Peyer's patch (tissue), 4 donors: ENCODE data around the gene CERS2. TPM values are rescaled to one million over a fixed set of nuclear protein-coding genes. Genes with fewer than 3 reads are reported as not detected.

Experiments used
- DNase-seq, 3 donors: peaks; one replicate each; pipeline ENCODE4 v3.0.0-alpha.2; 2017 to 2019
- H3K27ac ChIP-seq, 4 donors: fragments of 200-600 bp; sonication (generic); one replicate each; pipeline ENCODE4 v1.5.1; 2016 to 2019
- H3K27me3 ChIP-seq, 2 donors: fragments of 200-600 bp; sonication (generic); one replicate each; pipeline ENCODE4 v1.5.1; 2019
- H3K36me3 ChIP-seq, 3 donors: fragments of 200-600 bp; sonication (generic); one replicate each; pipeline ENCODE4 v1.5.1; 2016 to 2019
- H3K4me1 ChIP-seq, 4 donors: fragments of 200-600 bp; sonication (generic); one replicate each; pipeline ENCODE4 v1.5.1; 2016 to 2019
- H3K4me3 ChIP-seq, 4 donors: fragments of 200-600 bp; sonication (generic); 1 replicate in 3 of 4; 2 replicates in 1 of 4; pipeline ENCODE4 v1.5.1; 2016 to 2019; ENCODE audit warnings: mild to moderate bottlenecking in 1 of 4
- H3K9me3 ChIP-seq, 4 donors: fragments of 200-600 bp; sonication (generic); one replicate each; pipeline ENCODE4 v1.5.1; 2016 to 2019; ENCODE audit warnings: mild to moderate bottlenecking in 1 of 4
- CTCF ChIP-seq, 6 experiments: fragments of 450-650 bp in 4 of 6; fragments of 200-600 bp in 2 of 6; sonication (generic) in 1 of 6; IDR thresholded peaks; one replicate each; pipeline ENCODE4 v1.5.1; 2017 to 2019; ENCODE audit warnings: antibody characterized with exemption in 6 of 6, mild to moderate bottlenecking in 3 of 6, moderate library complexity in 1 of 6
- POLR2A ChIP-seq, 2 donors: fragments of 450-650 bp; IDR thresholded peaks; one replicate each; pipeline ENCODE4 v1.5.1; 2017; ENCODE audit warnings: antibody characterized with exemption in 2 of 2, mild to moderate bottlenecking in 2 of 2, moderate library complexity in 2 of 2
- small RNA-seq, 2 donors: library from RNA; depleted of rRNA; stranded (forward); fragments of <200 nt; gene quantifications; one replicate each; pipeline ENCODE3, GENCODE V24; 2016
- total RNA-seq, 4 donors: library from RNA; depleted of rRNA; stranded (reverse); fragments of >200 nt; gene quantifications; one replicate each; pipeline ENCODE4 v1.1.0, GENCODE V29; 2016

Gene CERS2
- total RNA-seq, 4 donors from 2014 or later: 48.7 to 212 (median 156) TPM

- Histone ChIP-seq H3K9me3 (no peaks in the 10 kb centered on the region), H3K27ac (no peak overlapping the region), H3K4me1 (no peaks in the 10 kb centered on the region), H3K36me3 (no peaks in the 10 kb centered on the region), H3K4me3 (no peak overlapping the region), H3K27me3 (no peaks in the 10 kb centered on the region)
- DNase-seq: no peak
- TF ChIP-seq CTCF (IDR thresholded peaks at IDR 0.05): no peak
- no peak for TF ChIP-seq POLR2A (IDR thresholded peaks at IDR 0.05)
Measured at GRCh38 chr1:150917387-150917786, 57.2 kb downstream of the CERS2 start.

Small RNAs within 50 kb of the gene (small RNA-seq; reads per million reads assigned to genes)
- 0 reads per million in 2 donors for gene RNU6-884P

Other genes with a start within 250 kb of the CERS2 start
- gene CTSS, start 209.1 kb downstream of the CERS2 start, total RNA-seq: 100 to 1,000 TPM in 3 of 4 donors, 10 to 100 TPM in 1; 97.4 to 146 (median 133) TPM
- 10 to 100 TPM; 13.7 to 50.7 (median 22.4) TPM for gene CTSK, start 166.6 kb downstream of the CERS2 start, total RNA-seq
- gene ARNT, start 98.2 kb downstream of the CERS2 start, total RNA-seq: 10 to 100 TPM; 37.7 to 62.7 (median 48.2) TPM
- not detected for gene CTXND2, start 87.7 kb downstream of the CERS2 start, total RNA-seq
- gene SETDB1, start 48.5 kb downstream of the CERS2 start, total RNA-seq: 100 to 1,000 TPM in 1 of 4 donors, 10 to 100 TPM in 3; 28.2 to 106 (median 61.5) TPM
- gene ANXA9, start 7.5 kb upstream of the CERS2 start, total RNA-seq: 1 to 10 TPM in 1 of 4 donors, under 1 TPM in 1, not detected in 2; 0.67 to 1.7 TPM
- gene MINDY1, start 32.1 kb upstream of the CERS2 start, total RNA-seq: 10 to 100 TPM; 37.1 to 76.4 (median 57.4) TPM
- gene PRUNE1, start 33.6 kb upstream of the CERS2 start, total RNA-seq: 10 to 100 TPM; 21.7 to 28.1 (median 25.1) TPM
- 1 to 10 TPM in 2 of 4 donors, under 1 TPM in 1, not detected in 1; 0.70 to 8.4 (median 3.6) TPM for gene BNIPL, start 61.8 kb upstream of the CERS2 start, total RNA-seq
- 1 to 10 TPM in 3 of 4 donors, not detected in 1; 1.3 to 2.5 (median 1.4) TPM for gene C1orf56, start 72.9 kb upstream of the CERS2 start, total RNA-seq
- gene CDC42SE1, start 84.8 kb upstream of the CERS2 start, total RNA-seq: 10 to 100 TPM; 48.6 to 87.5 (median 58.6) TPM
- under 1 TPM in 2 of 4 donors, not detected in 2; 0.27 to 0.95 TPM for gene MLLT11, start 85.6 kb upstream of the CERS2 start, total RNA-seq
- 10 to 100 TPM in 3 of 4 donors, 1 to 10 TPM in 1; 7.9 to 32.2 (median 15.8) TPM for gene GABPB2, start 95.9 kb upstream of the CERS2 start, total RNA-seq
- 10 to 100 TPM in 3 of 4 donors, 1 to 10 TPM in 1; 2.5 to 24.6 (median 16.6) TPM for gene SEMA6C, start 171.8 kb upstream of the CERS2 start, total RNA-seq
- gene TNFAIP8L2, start 181.8 kb upstream of the CERS2 start, total RNA-seq: 1 to 10 TPM in 2 of 4 donors, not detected in 2; 4.0 to 6.6 TPM
- 10 to 100 TPM in 2 of 4 donors, 1 to 10 TPM in 2; 6.0 to 11.7 (median 10.2) TPM for gene LYSMD1, start 191.1 kb upstream of the CERS2 start, total RNA-seq
- 10 to 100 TPM; 16.1 to 48.9 (median 36.9) TPM for gene SCNM1, start 191.3 kb upstream of the CERS2 start, total RNA-seq
- gene TMOD4, start 201.1 kb upstream of the CERS2 start, total RNA-seq: 10 to 100 TPM in 1 of 4 donors, not detected in 3; 10.7 TPM
- gene VPS72, start 215.4 kb upstream of the CERS2 start, total RNA-seq: 10 to 100 TPM; 21.5 to 26.9 (median 24.4) TPM
- 100 to 1,000 TPM in 2 of 4 donors, 10 to 100 TPM in 2; 54.5 to 118 (median 97.6) TPM for gene PIP5K1A, start 223.7 kb upstream of the CERS2 start, total RNA-seq